ENCODE data around the gene CREG2.

DNA sequence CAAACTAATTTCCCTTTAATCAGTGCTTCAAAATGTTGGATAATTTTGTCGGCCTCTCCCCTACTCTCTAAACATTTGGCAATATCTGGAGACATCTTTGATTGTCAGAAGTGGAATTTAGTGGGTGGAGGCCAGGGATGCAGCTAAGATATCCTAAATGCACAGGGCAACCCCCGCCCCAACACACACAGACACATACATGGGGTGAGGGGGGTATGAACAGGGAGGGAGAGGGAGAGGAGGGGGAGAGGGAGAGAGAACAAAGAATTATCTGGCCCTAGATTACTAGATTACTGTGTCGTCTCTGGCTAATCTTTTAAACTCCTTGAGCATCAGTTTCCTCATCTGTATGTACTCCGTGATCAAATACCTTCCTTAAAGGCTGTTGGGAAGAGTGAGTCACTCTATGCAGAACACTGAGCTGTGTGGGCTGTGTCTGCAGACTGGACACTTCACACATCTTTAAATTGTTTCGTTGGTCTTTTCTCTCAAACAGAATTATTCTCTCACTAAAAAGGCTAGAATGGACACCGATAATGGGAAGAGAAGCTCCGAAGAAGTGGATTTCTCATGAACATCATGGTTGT is 81.7 kb downstream of the CREG2 start:
- TF ChIP-seq, protein P1, sequence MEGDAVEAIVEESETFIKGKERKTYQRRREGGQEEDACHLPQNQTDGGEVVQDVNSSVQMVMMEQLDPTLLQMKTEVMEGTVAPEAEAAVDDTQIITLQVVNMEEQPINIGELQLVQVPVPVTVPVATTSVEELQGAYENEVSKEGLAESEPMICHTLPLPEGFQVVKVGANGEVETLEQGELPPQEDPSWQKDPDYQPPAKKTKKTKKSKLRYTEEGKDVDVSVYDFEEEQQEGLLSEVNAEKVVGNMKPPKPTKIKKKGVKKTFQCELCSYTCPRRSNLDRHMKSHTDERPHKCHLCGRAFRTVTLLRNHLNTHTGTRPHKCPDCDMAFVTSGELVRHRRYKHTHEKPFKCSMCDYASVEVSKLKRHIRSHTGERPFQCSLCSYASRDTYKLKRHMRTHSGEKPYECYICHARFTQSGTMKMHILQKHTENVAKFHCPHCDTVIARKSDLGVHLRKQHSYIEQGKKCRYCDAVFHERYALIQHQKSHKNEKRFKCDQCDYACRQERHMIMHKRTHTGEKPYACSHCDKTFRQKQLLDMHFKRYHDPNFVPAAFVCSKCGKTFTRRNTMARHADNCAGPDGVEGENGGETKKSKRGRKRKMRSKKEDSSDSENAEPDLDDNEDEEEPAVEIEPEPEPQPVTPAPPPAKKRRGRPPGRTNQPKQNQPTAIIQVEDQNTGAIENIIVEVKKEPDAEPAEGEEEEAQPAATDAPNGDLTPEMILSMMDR (IDR thresholded peaks at IDR 0.05), result no peak
- TF ChIP-seq MEF2A (IDR thresholded peaks at IDR 0.05; ENCODE audit: borderline replicate concordance, low read depth), result no peak
- TF ChIP-seq TAF1 (IDR thresholded peaks at IDR 0.05; ENCODE audit: borderline replicate concordance, low read depth, low read length), result no peak
- TF ChIP-seq, protein P2, sequence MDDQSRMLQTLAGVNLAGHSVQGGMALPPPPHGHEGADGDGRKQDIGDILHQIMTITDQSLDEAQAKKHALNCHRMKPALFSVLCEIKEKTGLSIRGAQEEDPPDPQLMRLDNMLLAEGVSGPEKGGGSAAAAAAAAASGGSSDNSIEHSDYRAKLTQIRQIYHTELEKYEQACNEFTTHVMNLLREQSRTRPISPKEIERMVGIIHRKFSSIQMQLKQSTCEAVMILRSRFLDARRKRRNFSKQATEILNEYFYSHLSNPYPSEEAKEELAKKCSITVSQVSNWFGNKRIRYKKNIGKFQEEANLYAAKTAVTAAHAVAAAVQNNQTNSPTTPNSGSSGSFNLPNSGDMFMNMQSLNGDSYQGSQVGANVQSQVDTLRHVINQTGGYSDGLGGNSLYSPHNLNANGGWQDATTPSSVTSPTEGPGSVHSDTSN (IDR thresholded peaks at IDR 0.05), result no peak
- no peak for TF ChIP-seq EP300 (IDR thresholded peaks at IDR 0.05; ENCODE audit: borderline replicate concordance in 1 of 2, low read depth in 1 of 2, low read length in 1 of 2)
- TF ChIP-seq, protein P3, sequence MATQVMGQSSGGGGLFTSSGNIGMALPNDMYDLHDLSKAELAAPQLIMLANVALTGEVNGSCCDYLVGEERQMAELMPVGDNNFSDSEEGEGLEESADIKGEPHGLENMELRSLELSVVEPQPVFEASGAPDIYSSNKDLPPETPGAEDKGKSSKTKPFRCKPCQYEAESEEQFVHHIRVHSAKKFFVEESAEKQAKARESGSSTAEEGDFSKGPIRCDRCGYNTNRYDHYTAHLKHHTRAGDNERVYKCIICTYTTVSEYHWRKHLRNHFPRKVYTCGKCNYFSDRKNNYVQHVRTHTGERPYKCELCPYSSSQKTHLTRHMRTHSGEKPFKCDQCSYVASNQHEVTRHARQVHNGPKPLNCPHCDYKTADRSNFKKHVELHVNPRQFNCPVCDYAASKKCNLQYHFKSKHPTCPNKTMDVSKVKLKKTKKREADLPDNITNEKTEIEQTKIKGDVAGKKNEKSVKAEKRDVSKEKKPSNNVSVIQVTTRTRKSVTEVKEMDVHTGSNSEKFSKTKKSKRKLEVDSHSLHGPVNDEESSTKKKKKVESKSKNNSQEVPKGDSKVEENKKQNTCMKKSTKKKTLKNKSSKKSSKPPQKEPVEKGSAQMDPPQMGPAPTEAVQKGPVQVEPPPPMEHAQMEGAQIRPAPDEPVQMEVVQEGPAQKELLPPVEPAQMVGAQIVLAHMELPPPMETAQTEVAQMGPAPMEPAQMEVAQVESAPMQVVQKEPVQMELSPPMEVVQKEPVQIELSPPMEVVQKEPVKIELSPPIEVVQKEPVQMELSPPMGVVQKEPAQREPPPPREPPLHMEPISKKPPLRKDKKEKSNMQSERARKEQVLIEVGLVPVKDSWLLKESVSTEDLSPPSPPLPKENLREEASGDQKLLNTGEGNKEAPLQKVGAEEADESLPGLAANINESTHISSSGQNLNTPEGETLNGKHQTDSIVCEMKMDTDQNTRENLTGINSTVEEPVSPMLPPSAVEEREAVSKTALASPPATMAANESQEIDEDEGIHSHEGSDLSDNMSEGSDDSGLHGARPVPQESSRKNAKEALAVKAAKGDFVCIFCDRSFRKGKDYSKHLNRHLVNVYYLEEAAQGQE (IDR thresholded peaks at IDR 0.05; ENCODE audit: low read depth, low read length), result no peak
- no peak for TF ChIP-seq RFX5 (IDR thresholded peaks at IDR 0.05; ENCODE audit: low read length)
- TF ChIP-seq YY1 (IDR thresholded peaks at IDR 0.05; ENCODE audit: low read depth), result no peak
- no peak for TF ChIP-seq RCOR1 (IDR thresholded peaks at IDR 0.05; ENCODE audit: low read length)
- no peak for TF ChIP-seq EZH2phosphoT487 (IDR thresholded peaks at IDR 0.05; ENCODE audit: borderline replicate concordance, low read depth)
